Measurements from ENCODE around the gene PAXIP1.

The PAXIP1 gene

DNA sequence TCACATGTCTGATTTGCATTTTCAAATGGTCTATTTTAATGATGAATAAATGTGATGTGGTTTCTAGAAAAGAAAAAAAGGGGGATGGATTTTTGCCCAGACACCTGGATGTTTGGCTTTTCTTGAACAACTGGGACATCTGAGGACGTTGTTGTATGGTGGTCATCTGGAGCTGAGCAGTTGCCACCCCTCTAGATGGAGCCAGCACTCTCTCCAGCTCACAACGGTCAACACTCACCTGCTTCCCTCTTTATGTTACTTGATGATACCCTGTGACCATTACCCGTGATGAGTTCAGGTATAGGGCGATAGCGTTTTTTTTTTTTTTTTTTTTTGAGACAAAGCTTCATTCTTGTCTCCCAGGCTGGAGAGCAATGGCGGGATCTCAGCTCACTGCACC is 30.1 kb upstream of the PAXIP1 start:
- H3K9me3 ChIP-seq (ENCODE audit: control insufficient read depth, insufficient read depth, low read depth, low read length), result no peaks in the 10 kb centered on the region
- H3K36me3 ChIP-seq (ENCODE audit: control insufficient read depth in 2 of 2, insufficient read depth in 1 of 2, low read length in 2 of 2), result no peaks in the 10 kb centered on the region
- TF ChIP-seq GLIS1 (tag by site-specific recombination; IDR thresholded peaks at IDR 0.05), result no peak
- TF ChIP-seq, protein P1, sequence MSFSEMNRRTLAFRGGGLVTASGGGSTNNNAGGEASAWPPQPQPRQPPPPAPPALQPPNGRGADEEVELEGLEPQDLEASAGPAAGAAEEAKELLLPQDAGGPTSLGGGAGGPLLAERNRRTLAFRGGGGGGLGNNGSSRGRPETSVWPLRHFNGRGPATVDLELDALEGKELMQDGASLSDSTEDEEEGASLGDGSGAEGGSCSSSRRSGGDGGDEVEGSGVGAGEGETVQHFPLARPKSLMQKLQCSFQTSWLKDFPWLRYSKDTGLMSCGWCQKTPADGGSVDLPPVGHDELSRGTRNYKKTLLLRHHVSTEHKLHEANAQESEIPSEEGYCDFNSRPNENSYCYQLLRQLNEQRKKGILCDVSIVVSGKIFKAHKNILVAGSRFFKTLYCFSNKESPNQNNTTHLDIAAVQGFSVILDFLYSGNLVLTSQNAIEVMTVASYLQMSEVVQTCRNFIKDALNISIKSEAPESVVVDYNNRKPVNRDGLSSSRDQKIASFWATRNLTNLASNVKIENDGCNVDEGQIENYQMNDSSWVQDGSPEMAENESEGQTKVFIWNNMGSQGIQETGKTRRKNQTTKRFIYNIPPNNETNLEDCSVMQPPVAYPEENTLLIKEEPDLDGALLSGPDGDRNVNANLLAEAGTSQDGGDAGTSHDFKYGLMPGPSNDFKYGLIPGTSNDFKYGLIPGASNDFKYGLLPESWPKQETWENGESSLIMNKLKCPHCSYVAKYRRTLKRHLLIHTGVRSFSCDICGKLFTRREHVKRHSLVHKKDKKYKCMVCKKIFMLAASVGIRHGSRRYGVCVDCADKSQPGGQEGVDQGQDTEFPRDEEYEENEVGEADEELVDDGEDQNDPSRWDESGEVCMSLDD (tag by site-specific recombination; IDR thresholded peaks at IDR 0.05), result no peak
- TF ChIP-seq ZNF830 (tag by site-specific recombination; IDR thresholded peaks at IDR 0.05; ENCODE audit: low read depth), result no peak
- TF ChIP-seq, protein P2, sequence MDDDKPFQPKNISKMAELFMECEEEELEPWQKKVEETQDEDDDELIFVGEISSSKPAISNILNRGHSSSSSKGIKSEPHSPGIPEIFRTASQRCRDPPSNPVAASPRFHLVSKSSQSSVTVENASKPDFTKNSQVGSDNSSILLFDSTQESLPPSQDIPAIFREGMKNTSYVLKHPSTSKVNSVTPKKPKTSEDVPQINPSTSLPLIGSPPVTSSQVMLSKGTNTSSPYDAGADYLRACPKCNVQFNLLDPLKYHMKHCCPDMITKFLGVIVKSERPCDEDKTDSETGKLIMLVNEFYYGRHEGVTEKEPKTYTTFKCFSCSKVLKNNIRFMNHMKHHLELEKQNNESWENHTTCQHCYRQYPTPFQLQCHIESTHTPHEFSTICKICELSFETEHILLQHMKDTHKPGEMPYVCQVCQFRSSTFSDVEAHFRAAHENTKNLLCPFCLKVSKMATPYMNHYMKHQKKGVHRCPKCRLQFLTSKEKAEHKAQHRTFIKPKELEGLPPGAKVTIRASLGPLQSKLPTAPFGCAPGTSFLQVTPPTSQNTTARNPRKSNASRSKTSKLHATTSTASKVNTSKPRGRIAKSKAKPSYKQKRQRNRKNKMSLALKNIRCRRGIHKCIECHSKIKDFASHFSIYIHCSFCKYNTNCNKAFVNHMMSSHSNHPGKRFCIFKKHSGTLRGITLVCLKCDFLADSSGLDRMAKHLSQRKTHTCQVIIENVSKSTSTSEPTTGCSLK (tag by site-specific recombination; IDR thresholded peaks at IDR 0.05), result no peak
- TF ChIP-seq ZNF529 (tag by site-specific recombination; IDR thresholded peaks at IDR 0.05; ENCODE audit: insufficient replicate concordance), result no peak
- no peaks in the 10 kb centered on the region for H3K4me1 ChIP-seq (ENCODE audit: control insufficient read depth, insufficient read depth, low read length)
- H3K4me3 ChIP-seq (ENCODE audit: low read depth, low read length), result no peak overlapping the region
- H3K27ac ChIP-seq (ENCODE audit: extremely low read depth, low read depth, low read length), result no peak overlapping the region
- ChIA-PET POLR2A (no interaction called here), CTCF (no interaction called here)

DNA sequence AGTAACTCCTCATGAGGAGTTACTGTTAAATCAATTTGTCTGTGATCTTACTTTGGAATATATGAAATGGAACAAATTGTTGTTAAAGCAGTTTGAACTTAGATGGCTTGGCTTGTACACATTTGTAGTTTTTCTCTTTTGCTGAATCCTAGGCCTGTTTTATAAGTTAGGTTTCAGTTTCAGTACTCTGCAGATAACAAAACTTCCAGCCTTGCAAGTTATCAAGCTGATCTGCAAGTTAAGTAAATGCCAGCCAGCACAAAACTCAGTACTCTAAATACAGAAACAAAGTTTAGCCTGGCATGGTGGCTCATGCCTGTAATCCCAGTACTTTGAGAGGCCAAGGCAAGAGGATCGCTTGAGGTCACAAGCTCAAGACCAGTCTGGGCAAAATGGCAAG is 25.0 kb upstream of the PAXIP1 start:
- ChIA-PET POLR2A (no interaction called here), CTCF (interaction anchor here (0.9 kb wide), 1 partner anchor 8 kb away, joined by 3 read pairs; no protein-coding TSS in a partner anchor)
- Histone ChIP-seq H3K4me3 (ENCODE audit: low read depth, low read length) (no peak overlapping the region), H3K36me3 (ENCODE audit: control insufficient read depth in 2 of 2, insufficient read depth in 1 of 2, low read length in 2 of 2) (no peaks in the 10 kb centered on the region), H3K27ac (ENCODE audit: extremely low read depth, low read depth, low read length) (no peak overlapping the region), H3K4me1 (ENCODE audit: control insufficient read depth, insufficient read depth, low read length) (no peaks in the 10 kb centered on the region), H3K9me3 (ENCODE audit: control insufficient read depth, insufficient read depth, low read depth, low read length) (no peaks in the 10 kb centered on the region)
- TF ChIP-seq, protein P3, sequence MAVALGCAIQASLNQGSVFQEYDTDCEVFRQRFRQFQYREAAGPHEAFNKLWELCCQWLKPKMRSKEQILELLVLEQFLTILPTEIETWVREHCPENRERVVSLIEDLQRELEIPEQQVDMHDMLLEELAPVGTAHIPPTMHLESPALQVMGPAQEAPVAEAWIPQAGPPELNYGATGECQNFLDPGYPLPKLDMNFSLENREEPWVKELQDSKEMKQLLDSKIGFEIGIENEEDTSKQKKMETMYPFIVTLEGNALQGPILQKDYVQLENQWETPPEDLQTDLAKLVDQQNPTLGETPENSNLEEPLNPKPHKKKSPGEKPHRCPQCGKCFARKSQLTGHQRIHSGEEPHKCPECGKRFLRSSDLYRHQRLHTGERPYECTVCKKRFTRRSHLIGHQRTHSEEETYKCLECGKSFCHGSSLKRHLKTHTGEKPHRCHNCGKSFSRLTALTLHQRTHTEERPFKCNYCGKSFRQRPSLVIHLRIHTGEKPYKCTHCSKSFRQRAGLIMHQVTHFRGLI (tag by site-specific recombination; IDR thresholded peaks at IDR 0.05), result no peak
- no peak for TF ChIP-seq SCRT2 (tag by site-specific recombination; IDR thresholded peaks at IDR 0.05)
- TF ChIP-seq, protein P4, sequence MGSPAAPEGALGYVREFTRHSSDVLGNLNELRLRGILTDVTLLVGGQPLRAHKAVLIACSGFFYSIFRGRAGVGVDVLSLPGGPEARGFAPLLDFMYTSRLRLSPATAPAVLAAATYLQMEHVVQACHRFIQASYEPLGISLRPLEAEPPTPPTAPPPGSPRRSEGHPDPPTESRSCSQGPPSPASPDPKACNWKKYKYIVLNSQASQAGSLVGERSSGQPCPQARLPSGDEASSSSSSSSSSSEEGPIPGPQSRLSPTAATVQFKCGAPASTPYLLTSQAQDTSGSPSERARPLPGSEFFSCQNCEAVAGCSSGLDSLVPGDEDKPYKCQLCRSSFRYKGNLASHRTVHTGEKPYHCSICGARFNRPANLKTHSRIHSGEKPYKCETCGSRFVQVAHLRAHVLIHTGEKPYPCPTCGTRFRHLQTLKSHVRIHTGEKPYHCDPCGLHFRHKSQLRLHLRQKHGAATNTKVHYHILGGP (tag by site-specific recombination; IDR thresholded peaks at IDR 0.05), result no peak
- TF ChIP-seq ZBTB17 (tag by site-specific recombination; IDR thresholded peaks at IDR 0.05), result no peak
- TF ChIP-seq, protein P5, sequence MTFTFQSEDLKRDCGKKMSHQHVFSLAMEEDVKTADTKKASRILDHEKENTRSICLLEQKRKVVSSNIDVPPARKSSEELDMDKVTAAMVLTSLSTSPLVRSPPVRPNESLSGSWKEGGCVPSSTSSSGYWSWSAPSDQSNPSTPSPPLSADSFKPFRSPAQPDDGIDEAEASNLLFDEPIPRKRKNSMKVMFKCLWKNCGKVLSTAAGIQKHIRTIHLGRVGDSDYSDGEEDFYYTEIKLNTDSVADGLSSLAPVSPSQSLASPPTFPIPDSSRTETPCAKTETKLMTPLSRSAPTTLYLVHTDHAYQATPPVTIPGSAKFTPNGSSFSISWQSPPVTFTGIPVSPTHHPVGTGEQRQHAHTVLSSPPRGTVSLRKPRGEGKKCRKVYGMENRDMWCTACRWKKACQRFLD (tag by site-specific recombination; IDR thresholded peaks at IDR 0.05), result no peak
- no peak for TF ChIP-seq ZBTB1 (tag by site-specific recombination; IDR thresholded peaks at IDR 0.05)
- no peak for TF ChIP-seq ZNF140 (tag by site-specific recombination; IDR thresholded peaks at IDR 0.05)
